HepG2 (cell line): Measurements from ENCODE around the gene IHH. TPM values are rescaled to one million over a fixed set of nuclear protein-coding genes. Genes with fewer than 3 reads are reported as not detected.

Source experiments
- ATF2 ChIP-seq: sonication (generic); formaldehyde crosslinking; IDR thresholded peaks from 2 replicates; pipeline ENCODE4 v1.4.0; 2020; ENCODE audit warnings: missing genetic modification reagents
- BRCA1 ChIP-seq: sonication (generic); formaldehyde crosslinking; IDR thresholded peaks from 2 replicates; pipeline ENCODE4 v1.4.0; 2020; ENCODE audit warnings: missing genetic modification reagents
- CAMTA2 ChIP-seq: sonication (generic); formaldehyde crosslinking; IDR thresholded peaks from 2 replicates; pipeline ENCODE4 v1.4.0; 2020; ENCODE audit warnings: mild to moderate bottlenecking, missing genetic modification reagents, borderline replicate concordance
- FOSL2 ChIP-seq: sonication (generic); formaldehyde crosslinking; IDR thresholded peaks from 2 replicates; pipeline ENCODE4 v1.4.0; 2020; ENCODE audit warnings: missing genetic modification reagents
- HNF1B ChIP-seq: sonication (generic); formaldehyde crosslinking; IDR thresholded peaks from 2 replicates; pipeline ENCODE4 v1.5.1; 2020; ENCODE audit warnings: mild to moderate bottlenecking, moderate library complexity, missing genetic modification reagents
- HNRNPL ChIP-seq: fragments of 200-400 bp; formaldehyde crosslinking; IDR thresholded peaks from 2 replicates; pipeline ENCODE4 v1.6.1; 2017; ENCODE audit warnings: mild to moderate bottlenecking, low read depth, low read length
- JARID2 ChIP-seq: sonication (generic); formaldehyde crosslinking; IDR thresholded peaks from 2 replicates; pipeline ENCODE4 v1.8.1; 2023; ENCODE audit warnings: missing genetic modification reagents, inconsistent platforms; ENCODE audit not compliant: insufficient replicate concordance
- RERE ChIP-seq: IDR thresholded peaks from 2 replicates; pipeline ENCODE4 v1.6.1; 2016; ENCODE audit warnings: low read depth, missing genetic modification reagents, missing compliant biosample characterization
- SALL2 ChIP-seq: sonication (generic); formaldehyde crosslinking; IDR thresholded peaks from 2 replicates; pipeline ENCODE4 v1.8.1; 2023; ENCODE audit warnings: mild to moderate bottlenecking, missing genetic modification reagents, inconsistent platforms
- SYNCRIP ChIP-seq: fragments of 200-400 bp; formaldehyde crosslinking; IDR thresholded peaks from 2 replicates; pipeline ENCODE4 v1.6.1; 2018; ENCODE audit warnings: mild to moderate bottlenecking, low read depth, low read length; ENCODE audit not compliant: insufficient read depth
- TCF7 ChIP-seq: sonication (generic); IDR thresholded peaks from 2 replicates; pipeline ENCODE4 v1.6.1; 2016; ENCODE audit warnings: antibody characterized with exemption, low read depth
- TP53 ChIP-seq: sonication (generic); formaldehyde crosslinking; conservative IDR thresholded peaks from 2 replicates; pipeline ENCODE4 v1.4.0; 2020; ENCODE audit warnings: missing genetic modification reagents
- U2AF1 ChIP-seq: fragments of 200-400 bp; formaldehyde crosslinking; optimal IDR thresholded peaks from 2 replicates; pipeline ENCODE3; 2017; ENCODE audit warnings: mild to moderate bottlenecking, low read depth, low read length
- ZC3H13 ChIP-seq: sonication (generic); formaldehyde crosslinking; IDR thresholded peaks from 2 replicates; pipeline ENCODE4 v1.8.1; 2023; ENCODE audit warnings: mild to moderate bottlenecking, missing genetic modification reagents, moderate library complexity
- ZNF160 ChIP-seq: sonication (generic); formaldehyde crosslinking; IDR thresholded peaks from 2 replicates; pipeline ENCODE4 v1.8.0; 2022; ENCODE audit warnings: mild to moderate bottlenecking, inconsistent platforms, missing genetic modification reagents
- ZNF260 ChIP-seq: sonication (generic); formaldehyde crosslinking; IDR thresholded peaks from 2 replicates; pipeline ENCODE4 v1.4.0; 2020; ENCODE audit warnings: missing genetic modification reagents, low read depth, mild to moderate bottlenecking, borderline replicate concordance
- ZNF264 ChIP-seq: sonication (generic); formaldehyde crosslinking; IDR thresholded peaks from 2 replicates; pipeline ENCODE4 v1.4.0; 2020; ENCODE audit warnings: missing genetic modification reagents
- ZNF597 ChIP-seq: sonication (generic); formaldehyde crosslinking; IDR thresholded peaks from 2 replicates; pipeline ENCODE4 v1.5.0; 2020; ENCODE audit warnings: missing genetic modification reagents
- ZNF614 ChIP-seq: IDR thresholded peaks from 2 replicates; pipeline ENCODE4 v1.6.1; 2018; ENCODE audit warnings: missing biosample characterization, missing genetic modification reagents, inconsistent platforms, borderline replicate concordance
- ZNF792 ChIP-seq: IDR thresholded peaks from 2 replicates; pipeline ENCODE4 v1.6.1; 2016
- ZSCAN20 ChIP-seq: sonication (generic); formaldehyde crosslinking; IDR thresholded peaks from 2 replicates; pipeline ENCODE4 v1.4.0; 2020; ENCODE audit warnings: missing genetic modification reagents, mild to moderate bottlenecking, borderline replicate concordance
- polyA plus RNA-seq, 8 experiments: library from polyadenylated mRNA; depleted of rRNA in 3 of 8; stranded (reverse) in 7 of 8; unstranded in 1 of 8; fragments of >200 nt; fragmentation: Illumina TruSeq in 4 of 8; extraction: Trizol in 4 of 8; gene quantifications; 2 replicates each; pipeline versions ENCODE4 v1.2.1 to v1.2.3, GENCODE V29; 2011 to 2016; ENCODE audit warnings: low read depth in 4 of 8, missing spikeins in 1 of 8, mixed read lengths in 1 of 8; ENCODE audit not compliant: insufficient read depth in 1 of 8
- total RNA-seq, 5 experiments: library from RNA; depleted of rRNA; stranded (reverse); fragments of >200 nt; fragmentation: Illumina TruSeq; extraction: Trizol; gene quantifications; 2 replicates each; pipeline ENCODE4 v1.2.3, GENCODE V29; 2016; ENCODE audit warnings: low read depth in 1 of 5

The IHH gene
- total and polyA plus RNA-seq, 2 of the 13 experiments (the other 11 are each of a cell fraction or from before 2014, with no cell fraction given): 0.42 TPM; not detected in 1

GRCh38 chr2:219071131-219071816, 10.6 kb upstream of the IHH start (continued):
- TF ChIP-seq ZNF597 (CRISPR knock-in tag) (no peak), TP53 (CRISPR knock-in tag) (no peak), U2AF1 (peak; percentile 61), ZNF792 (CRISPR knock-in tag) (no peak), SALL2 (no peak), HNF1B (CRISPR knock-in tag) (peak; percentile 99), BRCA1 (CRISPR knock-in tag) (no peak), ZNF160 (CRISPR knock-in tag) (0 out of 2 replicates have a peak, but pooled peaks have one; percentile 32), CAMTA2 (CRISPR knock-in tag) (no peak), ATF2 (CRISPR knock-in tag) (no peak), JARID2 (CRISPR knock-in tag) (no peak), ZSCAN20 (CRISPR knock-in tag) (no peak), ZNF614 (CRISPR knock-in tag) (0 out of 2 replicates have a peak, but pooled peaks have one; percentile 23), TCF7 (peak; percentile 69), ZNF264 (no peak), FOSL2 (peak; percentile 43), RERE (peak; percentile 95), ZC3H13 (CRISPR knock-in tag) (no peak), SYNCRIP (no peak), ZNF260 (CRISPR knock-in tag) (no peak), HNRNPL (no peak)
